IgD-negative memory B cell (primary cell): ENCODE results near the gene KATNAL2. TPM values are rescaled to one million over a fixed set of nuclear protein-coding genes. Genes with fewer than 3 reads are reported as not detected.

Source experiments
- H3K27ac Mint-ChIP-seq, 3 donors: one replicate each; pipeline ENCODE4 v1.8.0; 2020 to 2022; ENCODE audit warnings: mild to moderate bottlenecking in 3 of 3, mixed read lengths in 3 of 3, moderate library complexity in 1 of 3
- H3K27me3 Mint-ChIP-seq: one replicate; pipeline ENCODE4 v1.8.0; 2021; ENCODE audit warnings: mixed read lengths
- H3K36me3 Mint-ChIP-seq: one replicate; pipeline ENCODE4 v1.8.0; 2020; ENCODE audit warnings: mild to moderate bottlenecking, mixed read lengths
- H3K4me1 Mint-ChIP-seq, 3 donors: one replicate each; pipeline ENCODE4 v1.8.0; 2020 to 2022; ENCODE audit warnings: mixed read lengths in 3 of 3, mild to moderate bottlenecking in 1 of 3
- H3K4me3 Mint-ChIP-seq, 4 donors: one replicate each; pipeline ENCODE4 v1.8.0; 2020 to 2022; ENCODE audit warnings: mild to moderate bottlenecking in 4 of 4, mixed read lengths in 4 of 4, moderate library complexity in 3 of 4
- H3K9me3 Mint-ChIP-seq, 3 donors: one replicate each; pipeline ENCODE4 v1.8.0; 2020 to 2021; ENCODE audit warnings: mixed read lengths in 3 of 3, mild to moderate bottlenecking in 1 of 3
- polyA plus RNA-seq: library from polyadenylated mRNA; unstranded; fragments of 300-500 nt; fragmentation: Illumina TruSeq; gene quantifications from one replicate; pipeline ENCODE4 v1.2.3, GENCODE V29; 2021

Gene KATNAL2
- polyA plus RNA-seq, 1 donor from 2014 or later, result 0.59 TPM

DNA sequence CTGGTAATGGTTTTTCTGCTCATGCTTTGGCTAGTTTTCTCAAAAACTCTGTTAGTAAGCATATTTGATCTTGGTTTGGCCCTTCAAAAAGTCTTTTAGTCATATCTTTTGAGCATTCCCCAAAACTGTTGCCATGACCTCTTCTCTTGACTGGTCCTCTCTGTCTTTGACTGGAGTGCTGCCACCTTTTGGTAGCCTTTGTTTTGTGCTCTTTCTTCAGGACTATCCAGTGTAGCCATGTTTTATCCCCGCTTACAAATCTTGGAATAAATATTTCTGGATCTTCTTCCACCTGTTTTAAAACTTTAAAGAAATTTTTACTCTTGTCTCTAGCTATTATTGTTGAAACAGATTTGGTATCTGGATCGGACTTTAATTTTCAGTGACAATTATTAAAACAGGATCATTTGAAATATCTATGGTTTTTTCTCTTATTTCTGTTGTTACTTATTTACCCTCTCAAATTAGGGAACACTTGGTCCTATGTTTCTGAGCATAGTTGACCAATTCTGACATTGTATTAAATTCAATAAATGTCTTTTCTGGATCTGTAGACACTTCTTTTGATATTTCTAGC lies 119.0 kb downstream of the KATNAL2 start:
- peaks cover 0 to 2% (median 0%) of the 10 kb centered on the region in 3 donors for H3K9me3 Mint-ChIP-seq
- H3K4me1 Mint-ChIP-seq, result peaks cover 6 to 8% (median 6%) of the 10 kb centered on the region in 3 donors
- no peak overlapping the region for H3K27ac Mint-ChIP-seq
- H3K36me3 Mint-ChIP-seq, result no peaks in the 10 kb centered on the region
- no peak overlapping the region for H3K4me3 Mint-ChIP-seq
- peaks cover 3% of the 10 kb centered on the region for H3K27me3 Mint-ChIP-seq

- Mint-ChIP-seq H3K4me1 (peaks cover 6 to 8% (median 6%) of the 10 kb centered on the region in 3 donors), H3K36me3 (no peaks in the 10 kb centered on the region), H3K9me3 (peaks cover 0 to 2% (median 0%) of the 10 kb centered on the region in 3 donors), H3K27ac (no peak overlapping the region), H3K27me3 (peaks cover 3% of the 10 kb centered on the region), H3K4me3 (no peak overlapping the region)
These were observed 119.7 kb downstream of the KATNAL2 start for GRCh38 chr18:47036927-47037578.

DNA sequence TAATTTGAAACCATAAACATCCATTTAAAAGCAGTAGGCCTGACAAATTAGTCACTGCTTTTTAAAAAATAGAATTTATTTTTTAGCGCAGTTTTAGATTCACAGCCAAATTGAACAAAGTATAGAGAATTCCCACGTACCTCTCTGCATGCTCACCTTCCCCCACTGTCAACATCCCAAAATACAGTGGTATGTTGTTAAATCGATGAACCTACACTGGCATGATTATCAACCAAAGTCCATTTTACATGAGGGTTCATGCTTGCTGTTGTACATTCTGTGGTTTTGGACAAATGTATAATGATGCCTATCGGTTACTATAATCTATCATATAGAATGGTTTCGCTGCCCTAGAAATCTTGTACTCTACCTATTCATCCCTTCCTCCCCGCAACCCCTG lies 123.6 kb downstream of the KATNAL2 start:
- no peak overlapping the region for H3K4me3 Mint-ChIP-seq
- H3K9me3 Mint-ChIP-seq, result peaks cover 0 to 2% (median 0%) of the 10 kb centered on the region in 3 donors
- no peak overlapping the region for H3K27ac Mint-ChIP-seq
- H3K27me3 Mint-ChIP-seq, result peaks cover 3% of the 10 kb centered on the region
- no peaks in the 10 kb centered on the region for H3K36me3 Mint-ChIP-seq
- peaks cover 6 to 8% (median 6%) of the 10 kb centered on the region in 3 donors for H3K4me1 Mint-ChIP-seq

DNA sequence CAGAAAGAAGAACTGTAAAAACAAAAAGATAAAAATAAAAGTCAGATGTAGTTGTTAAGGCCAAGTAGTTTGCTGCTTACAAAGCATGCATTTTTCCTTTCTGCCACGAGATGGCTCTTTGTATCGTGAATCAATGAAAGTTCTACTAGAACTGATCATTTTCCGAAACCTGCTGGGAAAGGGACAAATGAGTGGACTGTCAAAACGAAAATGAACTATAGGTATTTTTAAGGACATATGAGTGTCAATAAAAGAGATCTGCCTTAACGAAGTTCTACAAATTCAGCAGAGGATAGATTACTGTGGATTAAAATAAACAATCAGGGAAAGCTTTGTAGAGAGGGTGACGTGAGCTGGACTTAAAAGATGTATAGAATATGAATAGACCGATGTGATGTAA lies 133.1 kb downstream of the KATNAL2 start:
- Mint-ChIP-seq H3K27me3 (peaks cover 3% of the 10 kb centered on the region), H3K36me3 (no peaks in the 10 kb centered on the region), H3K4me3 (no peak overlapping the region), H3K9me3 (no peaks in the 10 kb centered on the region), H3K27ac (no peak overlapping the region), H3K4me1 (peaks cover 0 to 1% (median 0%) of the 10 kb centered on the region in 3 donors)

GRCh38 chr18:47054369-47054768 lies 137.0 kb downstream of the KATNAL2 start:
- Mint-ChIP-seq H3K27ac (no peak overlapping the region), H3K9me3 (no peaks in the 10 kb centered on the region), H3K36me3 (no peaks in the 10 kb centered on the region), H3K4me1 (peaks cover 0 to 1% (median 0%) of the 10 kb centered on the region in 3 donors), H3K4me3 (no peak overlapping the region), H3K27me3 (peaks cover 3% of the 10 kb centered on the region)

DNA sequence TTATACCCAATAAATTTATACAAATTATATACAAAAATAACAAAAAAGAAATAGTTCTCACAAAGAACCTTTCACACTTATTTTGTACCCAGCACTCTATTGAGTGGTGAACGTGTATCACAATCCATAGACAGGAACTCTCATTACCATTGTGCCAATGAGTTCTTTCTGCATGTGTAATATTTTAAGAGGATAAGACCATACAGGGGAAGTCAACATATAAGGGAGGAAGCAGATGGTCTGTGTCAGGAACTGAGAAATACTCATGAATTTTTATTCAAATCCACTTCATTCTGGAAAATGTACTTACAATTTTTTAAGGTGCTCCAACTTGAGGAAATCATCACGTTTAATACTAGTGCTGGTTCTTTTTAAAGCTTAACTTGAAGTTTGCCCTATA lies 145.1 kb downstream of the KATNAL2 start:
- H3K4me1 Mint-ChIP-seq, result no peaks in the 10 kb centered on the region
- peaks cover 0 to 2% (median 1%) of the 10 kb centered on the region in 3 donors for H3K9me3 Mint-ChIP-seq
- no peak overlapping the region for H3K4me3 Mint-ChIP-seq
- peaks cover 4% of the 10 kb centered on the region for H3K27me3 Mint-ChIP-seq
- H3K36me3 Mint-ChIP-seq, result peaks cover 4% of the 10 kb centered on the region
- no peak overlapping the region for H3K27ac Mint-ChIP-seq

DNA sequence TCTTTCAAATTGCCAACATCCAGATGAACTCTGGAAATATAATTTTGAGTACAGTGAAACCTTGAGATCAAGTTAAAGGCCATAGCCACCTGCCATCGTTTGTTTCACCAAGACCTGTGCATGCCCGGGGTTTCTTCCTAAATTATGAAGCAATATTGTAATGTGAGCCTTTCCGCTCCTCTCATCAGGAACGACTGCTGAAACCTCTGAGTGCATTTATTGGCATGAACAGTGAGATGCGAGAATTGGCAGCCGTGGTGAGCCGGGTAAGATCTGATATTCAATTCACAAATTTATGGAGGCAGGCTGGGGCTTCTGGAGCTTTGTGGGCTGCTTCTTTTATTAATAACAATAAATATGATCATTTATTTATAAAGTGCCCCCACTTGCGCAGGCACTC lies 145.7 kb downstream of the KATNAL2 start:
- peaks cover 0 to 2% (median 2%) of the 10 kb centered on the region in 3 donors for H3K9me3 Mint-ChIP-seq
- H3K27me3 Mint-ChIP-seq, result peaks cover 4% of the 10 kb centered on the region
- H3K36me3 Mint-ChIP-seq, result peaks cover 4% of the 10 kb centered on the region
- no peak overlapping the region for H3K27ac Mint-ChIP-seq
- H3K4me1 Mint-ChIP-seq, result no peaks in the 10 kb centered on the region
- no peak overlapping the region for H3K4me3 Mint-ChIP-seq

GRCh38 chr18:47067648-47068047 lies 150.2 kb downstream of the KATNAL2 start:
- Mint-ChIP-seq H3K4me1 (no peaks in the 10 kb centered on the region), H3K36me3 (no peaks in the 10 kb centered on the region), H3K27me3 (peaks cover 4% of the 10 kb centered on the region), H3K4me3 (no peak overlapping the region), H3K9me3 (peaks cover 0 to 2% (median 0%) of the 10 kb centered on the region in 3 donors), H3K27ac (no peak overlapping the region)

DNA sequence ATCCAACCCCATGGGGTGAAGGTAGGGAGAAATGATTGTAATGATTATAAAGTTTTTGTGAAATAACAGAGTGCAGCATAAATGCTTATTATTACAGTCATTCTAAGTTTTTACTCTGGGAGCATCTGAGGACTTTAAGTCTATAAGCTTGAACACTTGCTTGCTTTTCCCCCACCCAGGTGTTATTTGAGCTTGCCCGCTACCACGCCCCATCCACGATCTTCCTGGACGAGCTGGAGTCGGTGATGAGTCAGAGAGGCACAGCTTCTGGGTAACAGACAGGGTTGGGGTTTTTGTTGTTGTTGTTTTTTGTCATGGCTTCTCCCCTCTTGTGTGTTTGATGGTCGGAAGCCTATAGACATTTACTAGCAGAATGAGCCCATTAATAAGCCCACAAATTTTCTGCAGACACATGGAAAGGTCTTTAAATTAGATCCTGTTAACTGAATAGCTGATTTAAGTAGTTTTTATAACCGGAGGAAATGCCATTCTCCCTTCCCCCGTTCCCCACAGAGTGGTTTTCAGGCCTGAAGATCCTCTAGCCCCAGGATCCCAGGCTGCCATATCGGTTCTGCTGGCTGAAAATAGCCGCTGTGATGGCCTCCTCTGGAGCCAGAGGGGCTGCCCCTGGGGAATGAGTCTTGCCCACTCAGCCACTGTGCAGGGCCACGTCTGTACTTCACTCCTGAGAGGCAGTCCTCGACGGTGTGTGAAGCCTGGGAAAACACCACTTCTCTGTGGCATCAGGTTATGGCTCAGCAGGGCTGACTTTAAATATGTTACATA lies 157.9 kb downstream of the KATNAL2 start:
- Mint-ChIP-seq H3K4me1 (no peaks in the 10 kb centered on the region), H3K27ac (no peak overlapping the region), H3K27me3 (no peaks in the 10 kb centered on the region)

GRCh38 chr18:47077111-47077510 lies 159.7 kb downstream of the KATNAL2 start:
- Mint-ChIP-seq H3K4me3 (no peak overlapping the region), H3K27ac (no peak overlapping the region), H3K4me1 (no peaks in the 10 kb centered on the region), H3K36me3 (peaks cover 5% of the 10 kb centered on the region), H3K9me3 (peaks cover 0 to 1% (median 0%) of the 10 kb centered on the region in 3 donors), H3K27me3 (no peaks in the 10 kb centered on the region)

More for the DNA sequence above, 157.9 kb downstream of the KATNAL2 start:
- peaks cover 4% of the 10 kb centered on the region for H3K36me3 Mint-ChIP-seq
- H3K4me3 Mint-ChIP-seq, result peak overlapping the region in 1 of 4 donors; percentile 19
- no peaks in the 10 kb centered on the region for H3K9me3 Mint-ChIP-seq

DNA sequence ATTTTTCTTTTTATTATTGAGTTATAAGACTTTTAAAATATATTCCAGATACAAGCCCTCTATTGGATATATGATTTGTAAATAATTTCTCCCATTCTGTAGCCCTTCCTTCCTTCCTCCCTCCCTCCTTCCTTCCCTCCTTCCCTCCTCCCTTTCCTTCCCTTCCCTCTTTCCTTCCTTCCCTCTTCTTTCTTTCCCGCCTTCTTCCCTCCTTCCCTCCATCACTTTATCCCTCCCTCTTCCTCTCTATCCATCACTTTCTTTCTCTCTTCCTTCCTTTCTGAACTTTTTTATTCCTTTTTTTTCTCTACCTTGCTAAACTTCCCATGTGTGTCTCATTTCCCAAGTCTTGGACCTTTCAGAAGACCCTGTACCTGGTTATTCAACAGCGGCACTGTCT lies 163.5 kb downstream of the KATNAL2 start:
- Mint-ChIP-seq H3K27ac (no peak overlapping the region), H3K27me3 (no peaks in the 10 kb centered on the region), H3K9me3 (peaks cover 0 to 1% (median 0%) of the 10 kb centered on the region in 3 donors), H3K36me3 (peaks cover 8% of the 10 kb centered on the region), H3K4me3 (no peak overlapping the region), H3K4me1 (no peaks in the 10 kb centered on the region)

- Mint-ChIP-seq H3K27ac (no peak overlapping the region), H3K36me3 (peaks cover 10% of the 10 kb centered on the region), H3K27me3 (no peaks in the 10 kb centered on the region), H3K4me3 (no peak overlapping the region), H3K9me3 (peaks cover 0 to 1% (median 0%) of the 10 kb centered on the region in 3 donors), H3K4me1 (no peaks in the 10 kb centered on the region)
These were observed 164.2 kb downstream of the KATNAL2 start for GRCh38 chr18:47081578-47081977.

DNA sequence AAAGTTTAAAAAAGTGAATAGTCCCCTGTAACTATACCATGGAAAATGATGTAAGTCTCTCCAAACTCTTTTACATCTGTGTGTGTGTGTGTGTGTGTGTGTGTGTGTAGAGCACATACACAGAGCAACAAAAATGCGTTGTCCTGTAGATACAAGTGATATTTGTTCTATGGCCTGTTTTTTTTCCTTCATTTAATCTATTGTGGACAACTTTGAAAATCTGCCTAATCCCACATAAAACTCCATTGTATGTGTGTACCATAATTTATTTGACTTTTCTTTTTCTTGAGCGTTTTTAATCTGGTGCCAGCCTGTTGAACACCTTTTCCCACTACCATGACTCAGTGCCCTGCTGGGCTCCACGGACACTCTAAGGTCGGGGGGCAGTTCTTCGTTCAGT lies 170.3 kb downstream of the KATNAL2 start:
- Mint-ChIP-seq H3K4me3 (no peak overlapping the region), H3K9me3 (no peaks in the 10 kb centered on the region), H3K4me1 (no peaks in the 10 kb centered on the region), H3K27me3 (no peaks in the 10 kb centered on the region), H3K36me3 (peaks cover 11% of the 10 kb centered on the region), H3K27ac (no peak overlapping the region)

DNA sequence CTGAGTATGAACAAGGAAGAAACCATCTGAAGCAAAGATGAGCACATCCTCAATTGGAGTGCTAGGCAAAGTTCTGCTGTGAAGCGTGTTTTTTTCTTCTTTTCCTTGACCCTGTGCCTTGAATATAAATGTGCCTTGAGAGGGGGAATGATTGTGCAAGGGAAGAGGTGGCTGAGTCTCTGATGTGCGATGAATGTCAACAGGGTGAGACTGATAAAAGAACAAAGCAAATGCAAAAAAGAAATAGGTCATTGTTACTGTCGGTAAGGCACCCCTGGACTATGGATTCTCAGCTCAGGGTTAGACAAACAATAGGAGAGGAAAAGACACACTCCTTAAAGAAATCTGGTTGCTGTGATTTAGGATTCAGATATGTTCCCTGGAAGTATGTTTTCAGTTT lies 178.4 kb downstream of the KATNAL2 start:
- peaks cover 3% of the 10 kb centered on the region for H3K36me3 Mint-ChIP-seq
- no peak overlapping the region for H3K27ac Mint-ChIP-seq
- H3K9me3 Mint-ChIP-seq, result no peaks in the 10 kb centered on the region
- H3K4me3 Mint-ChIP-seq, result no peak overlapping the region
- peaks cover 0 to 8% (median 2%) of the 10 kb centered on the region in 3 donors for H3K4me1 Mint-ChIP-seq
- H3K27me3 Mint-ChIP-seq, result no peaks in the 10 kb centered on the region

- H3K27me3 Mint-ChIP-seq, result no peaks in the 10 kb centered on the region
These were observed 182.9 kb downstream of the KATNAL2 start for GRCh38 chr18:47100212-47100831.

More at GRCh38 chr18:47100212-47100831, 182.9 kb downstream of the KATNAL2 start:
- Mint-ChIP-seq H3K27ac (no peak overlapping the region), H3K36me3 (peaks cover 4% of the 10 kb centered on the region), H3K4me1 (peaks cover 0 to 5% (median 3%) of the 10 kb centered on the region in 3 donors), H3K4me3 (no peak overlapping the region), H3K9me3 (no peaks in the 10 kb centered on the region)
